Measurements from ENCODE around the gene ARSB.

The ARSB gene

GRCh38 chr5:79011869-79012268 lies 26.8 kb upstream of the ARSB start:
- H3K36me3 ChIP-seq (ENCODE audit: control insufficient read depth, low read length): no peaks in the 10 kb centered on the region
- H3K4me2 ChIP-seq (ENCODE audit: low read length): no peak overlapping the region
- no peaks in the 10 kb centered on the region for H4K20me1 ChIP-seq (ENCODE audit: control insufficient read depth, insufficient read depth, low read depth, low read length)
- no peaks in the 10 kb centered on the region for H3K9me3 ChIP-seq (ENCODE audit: control insufficient read depth, insufficient read depth, low read length)
- no peaks in the 10 kb centered on the region for H3K79me2 ChIP-seq (ENCODE audit: control insufficient read depth, low read length)
- H3K4me3 ChIP-seq (ENCODE audit: low read length): no peak overlapping the region
- H3K27ac ChIP-seq (ENCODE audit: low read depth, low read length): no peak overlapping the region
- TF ChIP-seq CTCF (IDR thresholded peaks at IDR 0.05; ENCODE audit: low read depth, low read length, poor library complexity, severe bottlenecking) (no peak), EZH2phosphoT487 (IDR thresholded peaks at IDR 0.05; ENCODE audit: borderline replicate concordance, low read length) (no peak)
- no peaks in the 10 kb centered on the region for H3K4me1 ChIP-seq (ENCODE audit: control insufficient read depth, low read length)
- H3F3A ChIP-seq (ENCODE audit: control insufficient read depth, insufficient read depth): no peaks in the 10 kb centered on the region
- peaks cover 13% of the 10 kb centered on the region for H3K27me3 ChIP-seq (ENCODE audit: control insufficient read depth, low read length)
- H3K9me2 ChIP-seq (replicated peaks; ENCODE audit: control insufficient read depth, low read length): no peaks in the 10 kb centered on the region

GRCh38 chr5:79011219-79011836 lies 26.2 kb upstream of the ARSB start:
- H3K4me1 ChIP-seq (ENCODE audit: control insufficient read depth, low read length): no peaks in the 10 kb centered on the region
- no peak overlapping the region for H3K4me3 ChIP-seq (ENCODE audit: low read length)
- no peaks in the 10 kb centered on the region for H3F3A ChIP-seq (ENCODE audit: control insufficient read depth, insufficient read depth)
- H3K9me3 ChIP-seq (ENCODE audit: control insufficient read depth, insufficient read depth, low read length): no peaks in the 10 kb centered on the region
- H3K9me2 ChIP-seq (replicated peaks; ENCODE audit: control insufficient read depth, low read length): no peaks in the 10 kb centered on the region
- H4K20me1 ChIP-seq (ENCODE audit: control insufficient read depth, insufficient read depth, low read depth, low read length): no peaks in the 10 kb centered on the region
- H3K27ac ChIP-seq (ENCODE audit: low read depth, low read length): no peak overlapping the region
- H3K79me2 ChIP-seq (ENCODE audit: control insufficient read depth, low read length): no peaks in the 10 kb centered on the region
- TF ChIP-seq EZH2phosphoT487 (IDR thresholded peaks at IDR 0.05; ENCODE audit: borderline replicate concordance, low read length) (no peak), CTCF (IDR thresholded peaks at IDR 0.05; ENCODE audit: low read depth, low read length, poor library complexity, severe bottlenecking) (no peak)
- no peak overlapping the region for H3K4me2 ChIP-seq (ENCODE audit: low read length)
- H3K36me3 ChIP-seq (ENCODE audit: control insufficient read depth, low read length): no peaks in the 10 kb centered on the region
- peaks cover 13% of the 10 kb centered on the region for H3K27me3 ChIP-seq (ENCODE audit: control insufficient read depth, low read length)

- Histone ChIP-seq H3K4me3 (ENCODE audit: low read length) (no peak overlapping the region), H3F3A (ENCODE audit: control insufficient read depth, insufficient read depth) (no peaks in the 10 kb centered on the region), H3K9me3 (ENCODE audit: control insufficient read depth, insufficient read depth, low read length) (no peaks in the 10 kb centered on the region), H3K27ac (ENCODE audit: low read depth, low read length) (no peak overlapping the region), H3K79me2 (ENCODE audit: control insufficient read depth, low read length) (no peaks in the 10 kb centered on the region), H4K20me1 (ENCODE audit: control insufficient read depth, insufficient read depth, low read depth, low read length) (no peaks in the 10 kb centered on the region), H3K27me3 (ENCODE audit: control insufficient read depth, low read length) (peaks cover 9% of the 10 kb centered on the region), H3K4me2 (ENCODE audit: low read length) (no peak overlapping the region), H3K9me2 (replicated peaks; ENCODE audit: control insufficient read depth, low read length) (no peaks in the 10 kb centered on the region), H3K36me3 (ENCODE audit: control insufficient read depth, low read length) (no peaks in the 10 kb centered on the region), H3K4me1 (ENCODE audit: control insufficient read depth, low read length) (no peaks in the 10 kb centered on the region)
- TF ChIP-seq CTCF (IDR thresholded peaks at IDR 0.05; ENCODE audit: low read depth, low read length, poor library complexity, severe bottlenecking): no peak
- no peak for TF ChIP-seq EZH2phosphoT487 (IDR thresholded peaks at IDR 0.05; ENCODE audit: borderline replicate concordance, low read length)
These were observed 23.3 kb upstream of the ARSB start for GRCh38 chr5:79008362-79008761.
